GM19239 (cell line): ENCODE data around the gene FAIM2.

Experiments used
- DNase-seq: peaks from one replicate; pipeline ENCODE4 v3.0.0; 2011; ENCODE audit warnings: low spot score; ENCODE audit not compliant: insufficient read length
- FAIRE-seq: peaks from 2 replicates; lab custom pipeline; 2011; peaks lifted over from hg19 to GRCh38; lab: Jason Lieb, UNC

Gene FAIM2

GRCh38 chr12:49900371-49900770 lies 3.3 kb downstream of the FAIM2 start:
- no peak for DNase-seq
- no peak for FAIRE-seq

GRCh38 chr12:49899921-49900320 lies 3.8 kb downstream of the FAIM2 start:
- no peak for FAIRE-seq
- DNase-seq, result no peak

- FAIRE-seq, result no peak
Measured at GRCh38 chr12:49899286-49899843, 4.3 kb downstream of the FAIM2 start.

GRCh38 chr12:49897276-49897675 lies 6.4 kb downstream of the FAIM2 start:
- DNase-seq (no peak), FAIRE-seq (no peak)

More at GRCh38 chr12:49899286-49899843, 4.3 kb downstream of the FAIM2 start:
- DNase-seq, result no peak

- no peak for FAIRE-seq
Measured at GRCh38 chr12:49895773-49896172, 7.9 kb downstream of the FAIM2 start.

GRCh38 chr12:49894751-49895148 lies 8.9 kb downstream of the FAIM2 start:
- FAIRE-seq (no peak), DNase-seq (no peak)

More at GRCh38 chr12:49895773-49896172, 7.9 kb downstream of the FAIM2 start:
- DNase-seq, result no peak

GRCh38 chr12:49893753-49894750 lies 9.6 kb downstream of the FAIM2 start:
- FAIRE-seq, result no peak
- no peak for DNase-seq

- DNase-seq, result no peak
- FAIRE-seq, result no peak
Measured at GRCh38 chr12:49892732-49893317, 10.9 kb downstream of the FAIM2 start.

GRCh38 chr12:49892084-49892731 lies 11.5 kb downstream of the FAIM2 start:
- FAIRE-seq, result no peak
- DNase-seq, result no peak

- DNase-seq (no peak), FAIRE-seq (no peak)
Measured at GRCh38 chr12:49891476-49891875, 12.2 kb downstream of the FAIM2 start.

GRCh38 chr12:49891012-49891411 lies 12.7 kb downstream of the FAIM2 start:
- DNase-seq, result no peak
- no peak for FAIRE-seq

GRCh38 chr12:49890096-49890461 lies 13.6 kb downstream of the FAIM2 start:
- FAIRE-seq, result no peak
- DNase-seq, result no peak

GRCh38 chr12:49889361-49890095 lies 14.2 kb downstream of the FAIM2 start:
- FAIRE-seq (no peak), DNase-seq (no peak)

GRCh38 chr12:49888461-49889151 lies 15.1 kb downstream of the FAIM2 start:
- FAIRE-seq (no peak), DNase-seq (no peak)

GRCh38 chr12:49887536-49888401 lies 15.9 kb downstream of the FAIM2 start:
- FAIRE-seq (no peak), DNase-seq (no peak)

- no peak for FAIRE-seq
- DNase-seq, result no peak
Measured at GRCh38 chr12:49887091-49887490, 16.6 kb downstream of the FAIM2 start.

- FAIRE-seq (no peak), DNase-seq (no peak)
Measured at GRCh38 chr12:49885663-49886461, 17.8 kb downstream of the FAIM2 start.

- DNase-seq, result no peak
- no peak for FAIRE-seq
Measured at GRCh38 chr12:49885118-49885517, 18.6 kb downstream of the FAIM2 start.
